ENCODE measurements around the gene MRAS.

DNA sequence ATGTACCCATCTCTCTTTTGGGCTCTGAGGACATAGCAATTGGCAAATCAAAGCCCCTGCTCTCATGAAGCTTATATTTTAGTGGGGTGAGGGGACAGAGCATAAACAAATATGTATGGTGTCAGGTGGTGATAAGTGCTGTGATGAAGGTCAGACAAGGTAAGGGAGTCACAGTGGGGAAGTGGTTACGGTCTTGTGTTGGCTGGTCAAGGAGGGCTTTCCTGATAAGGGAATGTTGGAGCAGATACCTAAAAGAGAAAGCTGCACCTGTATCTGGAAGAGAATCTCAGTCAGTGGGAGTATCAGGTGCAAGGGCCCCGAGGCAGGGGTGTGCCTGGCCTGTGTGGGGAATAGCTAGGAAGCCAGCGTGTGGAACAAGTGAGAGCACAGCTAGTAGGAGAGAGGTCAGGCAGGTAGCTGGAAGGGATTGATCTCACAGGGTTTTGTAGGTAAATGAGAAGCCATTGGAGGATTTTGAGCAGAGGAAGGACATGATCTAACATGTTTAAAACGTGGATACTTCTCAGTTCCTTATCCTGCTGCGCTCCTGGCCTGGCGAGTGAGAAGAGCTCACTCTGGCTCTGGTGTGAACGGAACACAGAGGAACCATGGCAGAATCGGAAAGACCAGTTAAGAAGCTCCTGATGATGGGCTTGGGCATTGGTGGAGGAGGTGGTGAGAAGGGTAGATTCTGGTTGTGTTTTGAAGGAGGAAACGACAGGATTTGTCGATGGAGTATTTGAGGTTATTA is 35.5 kb downstream of the MRAS start:
- TF ChIP-seq, protein P1, sequence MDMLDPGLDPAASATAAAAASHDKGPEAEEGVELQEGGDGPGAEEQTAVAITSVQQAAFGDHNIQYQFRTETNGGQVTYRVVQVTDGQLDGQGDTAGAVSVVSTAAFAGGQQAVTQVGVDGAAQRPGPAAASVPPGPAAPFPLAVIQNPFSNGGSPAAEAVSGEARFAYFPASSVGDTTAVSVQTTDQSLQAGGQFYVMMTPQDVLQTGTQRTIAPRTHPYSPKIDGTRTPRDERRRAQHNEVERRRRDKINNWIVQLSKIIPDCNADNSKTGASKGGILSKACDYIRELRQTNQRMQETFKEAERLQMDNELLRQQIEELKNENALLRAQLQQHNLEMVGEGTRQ (IDR thresholded peaks at IDR 0.05; ENCODE audit: low read depth, low read length), result no peak
- TF ChIP-seq, protein P2, sequence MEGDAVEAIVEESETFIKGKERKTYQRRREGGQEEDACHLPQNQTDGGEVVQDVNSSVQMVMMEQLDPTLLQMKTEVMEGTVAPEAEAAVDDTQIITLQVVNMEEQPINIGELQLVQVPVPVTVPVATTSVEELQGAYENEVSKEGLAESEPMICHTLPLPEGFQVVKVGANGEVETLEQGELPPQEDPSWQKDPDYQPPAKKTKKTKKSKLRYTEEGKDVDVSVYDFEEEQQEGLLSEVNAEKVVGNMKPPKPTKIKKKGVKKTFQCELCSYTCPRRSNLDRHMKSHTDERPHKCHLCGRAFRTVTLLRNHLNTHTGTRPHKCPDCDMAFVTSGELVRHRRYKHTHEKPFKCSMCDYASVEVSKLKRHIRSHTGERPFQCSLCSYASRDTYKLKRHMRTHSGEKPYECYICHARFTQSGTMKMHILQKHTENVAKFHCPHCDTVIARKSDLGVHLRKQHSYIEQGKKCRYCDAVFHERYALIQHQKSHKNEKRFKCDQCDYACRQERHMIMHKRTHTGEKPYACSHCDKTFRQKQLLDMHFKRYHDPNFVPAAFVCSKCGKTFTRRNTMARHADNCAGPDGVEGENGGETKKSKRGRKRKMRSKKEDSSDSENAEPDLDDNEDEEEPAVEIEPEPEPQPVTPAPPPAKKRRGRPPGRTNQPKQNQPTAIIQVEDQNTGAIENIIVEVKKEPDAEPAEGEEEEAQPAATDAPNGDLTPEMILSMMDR (conservative IDR thresholded peaks at IDR 0.05; ENCODE audit: low read depth, low read length), result no peak
- TF ChIP-seq POLR2A (IDR thresholded peaks at IDR 0.05; ENCODE audit: low read depth, low read length) (no peak), CHD1 (IDR thresholded peaks at IDR 0.05; ENCODE audit: low read depth, low read length) (no peak), SMC3 (IDR thresholded peaks at IDR 0.05; ENCODE audit: low read depth, low read length) (no peak), MXI1 (IDR thresholded peaks at IDR 0.05; ENCODE audit: borderline replicate concordance, low read depth, low read length) (no peak), RFX5 (IDR thresholded peaks at IDR 0.05; ENCODE audit: low read depth, low read length) (no peak)
